Mucosa of descending colon (tissue), 3 donors: ENCODE measurements around the gene ARF3. TPM values are rescaled to one million over a fixed set of nuclear protein-coding genes. Genes with fewer than 3 reads are reported as not detected.

ENCODE experiments used
- ATAC-seq: fragments of 200-7000 bp; cut with Tn5 transposase; one replicate; pipeline ENCODE4 v1.9.1; 2020; ENCODE audit warnings: mild to moderate bottlenecking, moderate library complexity
- DNase-seq, 3 donors: peaks; one replicate each; pipeline ENCODE4 v3.0.0-alpha.2; 2020
- H3K36me3 ChIP-seq: fragments of 200-600 bp; one replicate; pipeline ENCODE4 v1.8.0; 2021; ENCODE audit warnings: low read depth, mild to moderate bottlenecking
- H3K4me1 ChIP-seq: fragments of 200-600 bp; one replicate; pipeline ENCODE4 v1.8.0; 2021; ENCODE audit warnings: low read depth, mild to moderate bottlenecking
- H3K4me3 ChIP-seq: fragments of 200-600 bp; one replicate; pipeline ENCODE4 v1.8.0; 2021; ENCODE audit warnings: mild to moderate bottlenecking
- H3K9me3 ChIP-seq: fragments of 200-600 bp; one replicate; pipeline ENCODE4 v1.8.0; 2021; ENCODE audit warnings: mild to moderate bottlenecking
- intact Hi-C, 2 donors: fragments of 100-400 bp; cut with DNase I in 1 of 2; cut with micrococcal nuclease in 1 of 2; formaldehyde crosslinking; loops; one replicate each; pipeline versions ENCODE4 v1.11.0 to v1.11.1; 2022; cut with DNase I, micrococcal nuclease
- total RNA-seq, 3 donors: library from RNA; stranded (reverse); fragmentation: NEBNext Ultra II Directional in 2 of 3; extraction: Animal tissue kit (Norgen Biotek cat#: 25700) in 2 of 3; gene quantifications; one replicate each; pipeline versions ENCODE4 v1.2.1 to v1.2.4, GENCODE V29; 2021 to 2023
- TF ChIP-seq, protein P1 (sequence below): fragments of 200-600 bp; IDR thresholded peaks from one replicate; pipeline ENCODE4 v1.8.0; 2022; ENCODE audit warnings: antibody characterized with exemption, mild to moderate bottlenecking
- donor health status: DM: no; HTN: no; CAD: no; lungs with moderate emphysema.
- donor health status: DM: no; HTN: no; CAD: no.
- donor health status: DM: no; HTN: yes; CAD: no.

The ARF3 gene
- total RNA-seq, 3 donors from 2014 or later = 207 to 280 (median 266) TPM

DNA sequence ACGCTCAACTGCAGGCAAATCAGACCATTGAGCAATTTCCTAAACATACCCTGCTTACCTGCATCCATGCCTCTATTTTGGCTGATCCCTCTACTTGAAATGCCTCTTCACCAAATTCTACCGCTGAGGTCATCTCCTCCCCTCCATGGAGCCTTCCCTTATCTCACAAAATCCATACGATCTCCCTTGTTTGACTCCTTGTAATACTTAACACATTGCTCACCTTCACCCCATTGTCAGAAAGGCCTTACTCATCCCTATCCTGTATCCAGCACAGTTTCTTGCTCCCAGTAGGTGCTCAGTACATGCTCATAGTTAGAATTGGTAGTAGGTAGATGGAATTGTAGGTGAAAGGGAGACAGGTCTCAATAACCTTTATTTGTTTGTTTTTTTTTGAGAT is 36.5 kb upstream of the ARF3 start:
- no peak for ATAC-seq
- no peak overlapping the region for H3K4me3 ChIP-seq
- H3K4me1 ChIP-seq = peaks cover 20% of the 10 kb centered on the region
- H3K9me3 ChIP-seq = no peaks in the 10 kb centered on the region
- TF ChIP-seq, protein P1, sequence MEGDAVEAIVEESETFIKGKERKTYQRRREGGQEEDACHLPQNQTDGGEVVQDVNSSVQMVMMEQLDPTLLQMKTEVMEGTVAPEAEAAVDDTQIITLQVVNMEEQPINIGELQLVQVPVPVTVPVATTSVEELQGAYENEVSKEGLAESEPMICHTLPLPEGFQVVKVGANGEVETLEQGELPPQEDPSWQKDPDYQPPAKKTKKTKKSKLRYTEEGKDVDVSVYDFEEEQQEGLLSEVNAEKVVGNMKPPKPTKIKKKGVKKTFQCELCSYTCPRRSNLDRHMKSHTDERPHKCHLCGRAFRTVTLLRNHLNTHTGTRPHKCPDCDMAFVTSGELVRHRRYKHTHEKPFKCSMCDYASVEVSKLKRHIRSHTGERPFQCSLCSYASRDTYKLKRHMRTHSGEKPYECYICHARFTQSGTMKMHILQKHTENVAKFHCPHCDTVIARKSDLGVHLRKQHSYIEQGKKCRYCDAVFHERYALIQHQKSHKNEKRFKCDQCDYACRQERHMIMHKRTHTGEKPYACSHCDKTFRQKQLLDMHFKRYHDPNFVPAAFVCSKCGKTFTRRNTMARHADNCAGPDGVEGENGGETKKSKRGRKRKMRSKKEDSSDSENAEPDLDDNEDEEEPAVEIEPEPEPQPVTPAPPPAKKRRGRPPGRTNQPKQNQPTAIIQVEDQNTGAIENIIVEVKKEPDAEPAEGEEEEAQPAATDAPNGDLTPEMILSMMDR = no peak
- intact Hi-C loops = no loop called here
- no peak for DNase-seq
- H3K36me3 ChIP-seq = no peaks in the 10 kb centered on the region

DNA sequence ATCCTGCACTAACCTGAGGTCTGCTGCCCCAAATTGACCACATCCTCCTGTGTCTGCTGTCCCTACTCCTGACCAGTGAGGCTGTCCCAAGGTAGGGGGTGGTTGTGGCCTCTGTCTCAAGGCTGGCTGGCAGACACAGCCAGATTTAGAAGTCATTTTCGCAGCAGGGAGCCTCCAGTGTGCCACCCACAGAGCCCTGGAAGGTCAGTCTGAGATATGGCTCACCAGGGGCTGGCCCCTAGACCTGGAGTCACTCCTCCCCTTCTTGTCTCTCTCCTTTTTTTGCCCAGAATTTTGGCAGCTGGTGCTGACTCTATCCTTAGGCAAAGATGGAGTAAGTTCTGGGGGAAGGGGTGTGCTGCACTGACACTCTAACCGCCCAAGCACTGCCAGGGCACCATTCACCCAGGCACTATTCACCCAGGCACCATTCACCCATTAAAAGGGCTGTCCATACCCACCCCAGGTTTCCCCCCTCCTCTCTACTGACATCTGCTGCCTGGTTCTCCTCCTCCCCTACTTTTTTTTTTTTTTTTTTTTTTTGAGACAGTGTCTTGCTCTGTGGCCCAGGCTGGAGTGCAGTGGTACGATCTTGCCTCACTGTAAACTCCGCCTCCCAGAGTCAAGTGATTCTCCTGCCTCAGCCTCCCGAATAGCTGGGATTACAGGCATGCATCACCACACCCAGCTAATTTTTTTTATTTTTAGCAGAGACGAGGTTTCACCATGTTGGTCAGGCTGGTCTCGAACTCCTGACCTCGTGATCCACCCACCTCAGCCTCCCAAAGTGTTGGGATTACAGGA is 34.2 kb upstream of the ARF3 start:
- no peak for ATAC-seq
- intact Hi-C loops = no loop called here
- no peaks in the 10 kb centered on the region for H3K9me3 ChIP-seq

DNA sequence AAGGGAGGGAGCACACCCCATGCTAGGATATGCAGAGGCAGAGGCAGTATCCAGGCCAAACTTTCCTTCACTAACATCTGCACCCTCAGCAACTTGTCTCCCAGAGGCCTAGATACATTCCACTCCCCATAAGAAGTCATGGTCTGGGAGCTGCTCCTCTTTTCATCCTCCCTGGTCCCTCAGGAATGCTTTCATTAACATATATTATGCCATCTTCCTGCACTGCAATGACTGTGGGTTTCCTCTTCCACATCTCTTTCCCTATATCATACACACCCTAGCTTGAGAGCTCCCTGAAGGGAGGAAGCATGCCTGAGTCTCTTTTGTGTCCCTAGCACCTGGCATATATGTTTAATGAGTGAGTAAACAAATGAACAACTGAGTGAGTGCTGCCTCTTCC is 33.3 kb upstream of the ARF3 start:
- no peak overlapping the region for H3K4me3 ChIP-seq
- DNase-seq (no peak), ATAC-seq (no peak)
- H3K9me3 ChIP-seq = no peaks in the 10 kb centered on the region
- H3K36me3 ChIP-seq = no peaks in the 10 kb centered on the region
- intact Hi-C loops = no loop called here
- peaks cover 2% of the 10 kb centered on the region for H3K4me1 ChIP-seq
- TF ChIP-seq, protein P1 = no peak

More for the DNA sequence above, 34.2 kb upstream of the ARF3 start:
- no peak for DNase-seq
- TF ChIP-seq, protein P1 = no peak
- Histone ChIP-seq H3K36me3 (no peaks in the 10 kb centered on the region), H3K4me1 (no peaks in the 10 kb centered on the region), H3K4me3 (no peak overlapping the region)

DNA sequence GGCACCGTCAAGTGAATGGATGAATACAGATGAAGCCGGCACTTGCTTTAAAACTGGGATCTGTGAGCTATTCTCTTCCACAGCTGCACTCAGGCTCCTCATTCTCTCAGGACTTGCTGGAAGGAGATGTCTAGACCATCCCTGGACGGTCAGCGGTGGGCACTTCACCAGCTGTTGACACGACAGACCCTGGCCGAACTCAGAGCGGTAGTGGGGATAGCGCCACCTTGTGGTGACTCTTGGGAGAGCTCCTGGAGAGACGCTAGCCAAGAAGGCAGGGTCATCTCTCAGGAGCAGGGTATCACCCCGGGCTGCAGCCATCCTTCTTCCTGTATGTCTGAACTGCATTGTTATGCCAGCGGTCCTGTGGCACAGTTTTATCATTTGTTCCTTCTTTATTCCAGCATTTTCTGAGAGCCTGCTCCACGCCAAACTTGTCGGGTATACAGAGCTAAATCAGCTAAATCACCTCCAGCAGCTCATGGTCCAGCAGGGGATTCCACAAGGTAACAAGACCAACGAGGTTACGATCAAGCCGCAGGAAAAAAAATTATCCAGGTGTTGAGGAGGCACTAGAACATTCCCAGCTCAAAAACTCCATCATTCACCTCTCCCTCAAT is 30.9 kb upstream of the ARF3 start:
- H3K36me3 ChIP-seq = no peaks in the 10 kb centered on the region
- intact Hi-C loops = no loop called here
- DNase-seq (peak; percentile 61 to 87 (median 79)), ATAC-seq (peak; percentile 82)
- no peak overlapping the region for H3K4me3 ChIP-seq
- peaks cover 4% of the 10 kb centered on the region for H3K4me1 ChIP-seq
- TF ChIP-seq, protein P1 = peak; percentile 74
- no peaks in the 10 kb centered on the region for H3K9me3 ChIP-seq

DNA sequence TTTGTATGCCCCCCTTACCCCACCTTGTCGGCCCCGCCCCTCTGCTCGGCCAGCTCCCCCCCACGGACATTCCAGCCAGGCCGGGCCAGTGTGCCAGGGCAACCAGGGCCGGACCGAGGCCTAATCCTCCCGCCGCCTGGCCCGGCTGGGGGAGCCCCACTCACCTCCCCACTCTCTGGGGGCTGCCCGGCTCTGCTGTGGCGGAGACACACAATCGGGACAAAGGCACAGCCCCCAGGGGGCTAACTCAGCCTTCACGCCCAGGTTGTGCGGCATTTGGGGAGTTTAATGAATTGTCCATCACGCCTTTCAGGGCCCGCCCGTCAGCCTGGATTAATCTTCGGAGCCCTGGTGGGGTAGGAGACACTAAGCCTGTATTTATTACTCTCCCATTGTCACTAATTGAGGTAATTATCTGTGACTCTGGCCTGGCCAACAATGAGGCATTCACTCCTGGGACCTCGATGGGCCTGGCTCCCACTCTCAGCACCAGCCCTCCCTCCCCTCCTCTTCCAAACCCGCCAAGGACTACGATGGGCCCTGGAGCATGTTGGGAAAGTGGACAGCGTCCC is 29.5 kb upstream of the ARF3 start:
- H3K4me3 ChIP-seq = no peak overlapping the region
- ATAC-seq (no peak), DNase-seq (no peak)
- H3K9me3 ChIP-seq = no peaks in the 10 kb centered on the region
- intact Hi-C loops = no loop called here
- TF ChIP-seq, protein P1 = no peak
- H3K36me3 ChIP-seq = no peaks in the 10 kb centered on the region
- peaks cover 4% of the 10 kb centered on the region for H3K4me1 ChIP-seq
